Ovary (tissue), 9 donors: ENCODE results near the gene ECM1. TPM values are rescaled to one million over a fixed set of nuclear protein-coding genes. Genes with fewer than 3 reads are reported as not detected.

Source experiments
- DNase-seq, 5 donors: peaks; one replicate each; pipeline ENCODE4 v3.0.0-alpha.2; 2019 to 2020
- H3K27ac ChIP-seq, 2 donors: fragments of 200-600 bp; one replicate each; pipeline versions ENCODE4 v1.5.1 to v1.8.0; 2019 to 2022
- H3K27me3 ChIP-seq: fragments of 200-600 bp; one replicate; pipeline ENCODE4 v1.8.0; 2022
- H3K36me3 ChIP-seq: fragments of 200-600 bp; sonication (generic); one replicate; pipeline ENCODE4 v1.5.1; 2019
- H3K4me1 ChIP-seq: one replicate; pipeline ENCODE4 v1.8.1; 2013; ENCODE audit warnings: mild to moderate bottlenecking, moderate library complexity; ENCODE audit not compliant: insufficient read depth
- H3K4me3 ChIP-seq: fragments of 200-600 bp; sonication (generic); one replicate; pipeline ENCODE4 v1.5.1; 2017
- H3K9me3 ChIP-seq, 2 donors: fragments of 200-600 bp in 1 of 2; sonication (generic) in 1 of 2; one replicate each; pipeline versions ENCODE4 v1.5.1 to v1.8.1; 2013 to 2019; ENCODE audit warnings: mild to moderate bottlenecking in 1 of 2, moderate library complexity in 1 of 2
- EP300 ChIP-seq: sonication (generic); formaldehyde crosslinking; IDR thresholded peaks from one replicate; pipeline ENCODE4 v1.6.1; 2017; ENCODE audit warnings: antibody characterized with exemption
- POLR2A ChIP-seq: fragments of 450-650 bp; IDR thresholded peaks from one replicate; pipeline ENCODE4 v1.6.1; 2017; ENCODE audit warnings: antibody characterized with exemption, mild to moderate bottlenecking, moderate library complexity
- WGBS, 3 donors: extraction: QIAGEN DNeasy Blood & Tissue Kit in 1 of 3; methylation state at CpG; one replicate each; pipeline versions ENCODE4 v1.1.5 to v1.1.7; 2013 to 2017; 5-methylcytosine and 5-hydroxymethylcytosine counted together
- intact Hi-C, 4 donors: fragments of 100-400 bp; cut with DNase I; formaldehyde crosslinking; loops; one replicate each; pipeline versions ENCODE4 v1.11.0 to v1.15.1; 2022 to 2023
- polyA plus RNA-seq, 2 donors: library from polyadenylated mRNA; stranded (reverse); fragments of 200-250 nt in 1 of 2; fragments of 350-450 nt in 1 of 2; fragmentation: Illumina TruSeq in 1 of 2; extraction: RNeasy Lipid Tissue Mini Kit (QIAGEN cat#74804) in 1 of 2; gene quantifications; one replicate each; pipeline ENCODE4 v1.2.3, GENCODE V29; 2013 to 2014
- total RNA-seq, 7 donors: library from RNA; depleted of rRNA in 2 of 7; stranded (reverse); fragments of >200 nt in 2 of 7; fragmentation: NEBNext Ultra II Directional in 3 of 7; extraction: Animal tissue kit (Norgen Biotek cat#: 25700) in 3 of 7; gene quantifications; one replicate each; pipeline versions ENCODE4 v1.1.0 to v1.2.4, GENCODE V29; 2016 to 2023
- TF ChIP-seq, protein P1 (sequence below), 3 donors: fragments of 450-650 bp in 2 of 3; fragments of 200-600 bp in 1 of 3; IDR thresholded peaks; one replicate each; pipeline versions ENCODE4 v1.5.1 to v1.8.0; 2016 to 2022; ENCODE audit warnings: antibody characterized with exemption in 3 of 3, mild to moderate bottlenecking in 1 of 3
- donor health status: DM: no; HTN: no; CAD: no; lungs with moderate emphysema.
- donor health status: DM: no; HTN: no; CAD: no.
- donor health status: Bipolar disorder and iron deficiency.
- donor health status: DM: yes; HTN: yes; CAD: no.
- donor health status: DM: no; HTN: no; CAD: no.
- donor health status: DM: yes; HTN: yes; CAD: no.

The ECM1 gene
- total and polyA plus RNA-seq, 9 donors, result 1.8 to 16.7 (median 6.2) TPM

DNA sequence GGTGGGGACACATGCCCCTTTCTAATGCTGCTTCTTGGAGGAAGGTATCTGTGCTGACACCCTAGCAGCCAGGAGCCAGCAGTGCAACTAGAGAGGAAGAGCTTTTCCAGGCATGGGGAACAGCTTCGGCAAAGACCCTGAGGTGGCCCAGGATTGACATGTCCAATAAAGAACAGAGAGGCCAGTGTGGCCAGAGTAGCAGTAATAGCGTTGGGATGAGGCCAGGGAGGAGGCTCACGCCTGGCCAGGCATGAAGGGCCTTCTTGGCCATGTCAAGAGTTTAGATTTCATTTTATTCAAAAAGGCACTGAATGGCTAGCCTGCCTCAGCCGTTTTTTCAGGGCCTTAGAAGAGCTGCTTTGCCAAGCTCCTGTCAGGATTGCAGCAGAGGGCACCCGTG, 25.0 kb downstream of the ECM1 start:
- H3K36me3 ChIP-seq, result no peaks in the 10 kb centered on the region
- TF ChIP-seq, protein P1, sequence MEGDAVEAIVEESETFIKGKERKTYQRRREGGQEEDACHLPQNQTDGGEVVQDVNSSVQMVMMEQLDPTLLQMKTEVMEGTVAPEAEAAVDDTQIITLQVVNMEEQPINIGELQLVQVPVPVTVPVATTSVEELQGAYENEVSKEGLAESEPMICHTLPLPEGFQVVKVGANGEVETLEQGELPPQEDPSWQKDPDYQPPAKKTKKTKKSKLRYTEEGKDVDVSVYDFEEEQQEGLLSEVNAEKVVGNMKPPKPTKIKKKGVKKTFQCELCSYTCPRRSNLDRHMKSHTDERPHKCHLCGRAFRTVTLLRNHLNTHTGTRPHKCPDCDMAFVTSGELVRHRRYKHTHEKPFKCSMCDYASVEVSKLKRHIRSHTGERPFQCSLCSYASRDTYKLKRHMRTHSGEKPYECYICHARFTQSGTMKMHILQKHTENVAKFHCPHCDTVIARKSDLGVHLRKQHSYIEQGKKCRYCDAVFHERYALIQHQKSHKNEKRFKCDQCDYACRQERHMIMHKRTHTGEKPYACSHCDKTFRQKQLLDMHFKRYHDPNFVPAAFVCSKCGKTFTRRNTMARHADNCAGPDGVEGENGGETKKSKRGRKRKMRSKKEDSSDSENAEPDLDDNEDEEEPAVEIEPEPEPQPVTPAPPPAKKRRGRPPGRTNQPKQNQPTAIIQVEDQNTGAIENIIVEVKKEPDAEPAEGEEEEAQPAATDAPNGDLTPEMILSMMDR (IDR thresholded peaks at IDR 0.05), result peak in 1 of 3 donors; percentile 2
- no peak for TF ChIP-seq EP300
- H3K4me3 ChIP-seq, result no peak overlapping the region
- H3K9me3 ChIP-seq, result no peaks in the 10 kb centered on the region
- no peak for DNase-seq
- no peaks in the 10 kb centered on the region for H3K4me1 ChIP-seq
- intact Hi-C loops, result loop anchor here in 3 of 4 donors (5.0 to 10.0 kb wide), 3 partner anchors 61 to 68 kb away; no protein-coding TSS in a partner anchor
- no peaks in the 10 kb centered on the region for H3K27me3 ChIP-seq
- 28 to 42% (median 38%) methylated on average over 5 of the region's 5 CpGs for WGBS, 3 donors
- no peak overlapping the region for H3K27ac ChIP-seq

DNA sequence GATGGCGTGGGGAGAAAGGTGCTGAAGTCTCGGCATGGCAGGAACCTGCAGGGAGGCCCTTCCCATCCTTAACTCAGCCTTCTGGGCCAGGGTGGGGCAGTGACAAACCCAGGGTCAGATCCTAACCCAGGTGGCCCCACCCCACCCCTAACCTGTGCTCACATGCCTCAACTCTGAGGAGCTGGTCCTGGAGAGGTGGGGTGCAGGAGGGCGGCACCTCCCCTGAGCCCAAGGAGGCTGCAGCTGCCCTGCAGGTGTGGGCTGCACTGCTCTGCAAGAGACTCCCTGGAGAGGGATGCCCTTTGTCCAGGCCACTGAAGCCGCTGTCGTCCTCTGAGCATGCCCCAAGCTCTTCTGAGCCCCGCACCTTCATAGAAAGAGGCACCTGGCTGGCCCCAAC, 26.1 kb downstream of the ECM1 start:
- 95 to 98% (median 96%) methylated on average over 5 to 6 of the region's 6 CpGs for WGBS, 3 donors
- TF ChIP-seq POLR2A (no peak), EP300 (no peak)
- TF ChIP-seq, protein P1 (IDR thresholded peaks at IDR 0.05), result no peak

DNA sequence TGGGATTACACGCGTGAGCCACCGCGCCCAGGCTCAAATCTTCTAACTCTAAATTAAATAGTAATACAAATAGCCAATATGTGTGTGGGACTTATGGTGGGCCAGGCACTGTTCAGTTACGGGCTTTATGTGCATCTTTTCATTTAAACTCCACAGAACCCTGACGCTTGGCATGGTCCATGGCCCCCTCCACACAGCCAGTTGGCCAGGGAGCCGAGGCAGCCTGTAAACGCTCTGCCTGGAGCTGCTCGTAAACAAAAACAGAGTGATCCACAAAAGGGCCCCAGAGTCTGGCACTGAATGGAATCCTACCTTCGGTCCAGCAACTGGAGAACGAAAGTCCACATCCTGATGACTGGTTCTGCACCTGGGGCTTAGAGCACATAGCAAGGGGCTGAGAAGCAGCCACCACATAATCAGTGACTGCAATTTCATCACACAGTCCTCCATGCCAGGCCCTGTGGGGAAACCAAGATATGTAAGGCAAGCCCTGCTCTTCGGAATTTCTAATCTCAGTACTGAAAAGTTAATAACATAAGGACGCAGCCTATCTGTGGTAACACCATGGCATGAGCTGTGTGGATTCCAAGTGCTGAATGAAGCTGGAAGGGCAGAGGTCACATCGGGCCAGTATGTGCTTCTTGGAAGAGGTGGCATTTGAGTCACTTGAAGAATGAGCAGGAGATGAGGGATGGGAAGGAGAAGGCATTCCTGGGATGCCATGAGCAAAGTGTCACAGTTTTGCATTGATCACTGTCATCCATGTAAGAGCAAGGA, 27.8 kb downstream of the ECM1 start:
- Histone ChIP-seq H3K36me3 (no peaks in the 10 kb centered on the region), H3K4me1 (no peaks in the 10 kb centered on the region), H3K4me3 (no peak overlapping the region), H3K27me3 (no peaks in the 10 kb centered on the region), H3K9me3 (no peaks in the 10 kb centered on the region), H3K27ac (no peak overlapping the region)
- intact Hi-C loops, result loop anchor here in 1 of 4 donors (10.0 kb wide), 1 partner anchor 71 kb away; no protein-coding TSS in a partner anchor
- TF ChIP-seq POLR2A (no peak), EP300 (no peak)
- TF ChIP-seq, protein P1 (IDR thresholded peaks at IDR 0.05), result no peak
- no peak for DNase-seq
- WGBS, 3 donors, result 91 to 92% (median 92%) methylated on average over 14 of the region's 14 CpGs

More for the DNA sequence above, 26.1 kb downstream of the ECM1 start:
- no peak overlapping the region for H3K4me3 ChIP-seq
- no peak overlapping the region for H3K27ac ChIP-seq
- no peaks in the 10 kb centered on the region for H3K4me1 ChIP-seq
- no peaks in the 10 kb centered on the region for H3K27me3 ChIP-seq
- no peak for DNase-seq
- no peaks in the 10 kb centered on the region for H3K36me3 ChIP-seq
- intact Hi-C loops, result loop anchor here in 3 of 4 donors (5.0 to 10.0 kb wide), 3 partner anchors 62 to 69 kb away; no protein-coding TSS in a partner anchor
- H3K9me3 ChIP-seq, result no peaks in the 10 kb centered on the region

DNA sequence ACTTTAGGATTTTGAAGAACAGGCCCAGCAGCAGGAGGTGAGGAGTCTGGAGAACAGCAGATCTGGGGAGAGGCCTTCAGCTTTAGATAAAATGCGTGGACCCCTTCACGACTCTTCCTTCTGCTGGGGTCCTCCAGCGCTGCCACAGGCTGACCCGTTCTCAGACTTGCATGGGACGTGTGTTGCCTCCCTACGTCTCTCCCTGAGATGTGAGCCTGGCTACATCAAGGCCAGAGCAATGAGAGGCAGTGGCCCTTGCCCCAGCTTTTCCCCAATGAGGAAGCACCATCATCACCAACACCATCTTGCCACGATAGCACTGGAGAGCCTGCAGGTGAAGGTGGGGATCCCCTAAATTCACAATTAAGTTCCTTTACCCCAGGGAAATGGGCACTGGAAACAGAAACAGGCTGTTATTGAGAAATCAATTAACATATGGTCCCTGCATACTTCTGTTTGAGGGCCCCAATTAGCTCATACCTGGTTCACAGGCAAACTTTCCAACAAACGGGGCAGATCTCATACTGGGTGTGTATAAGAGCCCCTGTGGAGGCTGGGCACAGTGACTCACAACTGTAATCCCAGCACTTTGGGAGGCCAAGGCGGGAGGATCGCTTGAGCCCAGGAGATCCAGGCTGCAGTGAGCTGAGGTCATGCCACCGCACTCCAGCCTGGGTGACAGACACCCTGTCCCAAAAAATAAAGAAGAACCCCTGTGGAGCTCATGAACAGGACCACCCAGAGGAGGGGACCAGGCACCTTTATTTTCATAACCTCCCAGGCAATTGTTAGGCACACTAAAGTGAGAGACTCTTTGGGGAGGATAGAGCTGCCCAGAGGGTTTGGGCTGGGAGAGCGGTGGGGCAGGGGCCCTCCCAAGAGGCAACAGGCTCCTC, 29.2 kb downstream of the ECM1 start:
- Histone ChIP-seq H3K4me1 (no peaks in the 10 kb centered on the region), H3K36me3 (no peaks in the 10 kb centered on the region), H3K27ac (no peak overlapping the region), H3K9me3 (no peaks in the 10 kb centered on the region), H3K27me3 (no peaks in the 10 kb centered on the region), H3K4me3 (no peak overlapping the region)
- DNase-seq, result no peak
- WGBS, 3 donors, result 90 to 94% (median 93%) methylated on average over 12 of the region's 12 CpGs
- no peak for TF ChIP-seq POLR2A
- TF ChIP-seq EP300, result no peak
- TF ChIP-seq, protein P1 (IDR thresholded peaks at IDR 0.05), result no peak
- intact Hi-C loops, result loop anchor here in 1 of 4 donors (10.0 kb wide), 1 partner anchor 72 kb away; no protein-coding TSS in a partner anchor
